Measurements from ENCODE around the gene EEFSEC.

GRCh38 chr3:128278130-128278529, 124.8 kb downstream of the EEFSEC start:
- TF ChIP-seq CTCF (IDR thresholded peaks at IDR 0.05; ENCODE audit: low read depth, low read length) (no peak), POLR2A (IDR thresholded peaks at IDR 0.05; ENCODE audit: extremely low read depth, insufficient read length) (no peak), MYC (IDR thresholded peaks at IDR 0.05; ENCODE audit: low read depth, low read length) (no peak), MAX (IDR thresholded peaks at IDR 0.05; ENCODE audit: low read depth, low read length) (no peak)

Data from NB4 (cell line).